Upper lobe of right lung (tissue), 1 donor: ENCODE measurements around the gene PTPRK. TPM values are rescaled to one million over a fixed set of nuclear protein-coding genes. Genes with fewer than 3 reads are reported as not detected.
A peak's percentile ranks its signal among the peaks of the same experiment; 100 is the strongest.

Experiments
- ATAC-seq: fragments of 200-7000 bp; cut with Tn5 transposase; one replicate; pipeline ENCODE4 v1.9.1; 2020; ENCODE audit warnings: mild to moderate bottlenecking, moderate library complexity
- DNase-seq: peaks from one replicate; pipeline ENCODE4 v3.0.0-alpha.2; 2020
- H3K27ac ChIP-seq: fragments of 200-600 bp; one replicate; pipeline ENCODE4 v1.8.0; 2022
- H3K27me3 ChIP-seq: fragments of 200-600 bp; one replicate; pipeline ENCODE4 v1.8.0; 2022; ENCODE audit warnings: mild to moderate bottlenecking
- H3K36me3 ChIP-seq: fragments of 200-600 bp; one replicate; pipeline ENCODE4 v1.8.0; 2022
- H3K4me1 ChIP-seq: fragments of 200-600 bp; one replicate; pipeline ENCODE4 v1.8.0; 2022
- H3K4me3 ChIP-seq: fragments of 200-600 bp; one replicate; pipeline ENCODE4 v1.8.0; 2022; ENCODE audit warnings: mild to moderate bottlenecking
- H3K9me3 ChIP-seq: fragments of 200-600 bp; one replicate; pipeline ENCODE4 v1.8.0; 2022
- CTCF ChIP-seq: fragments of 200-600 bp; IDR thresholded peaks from one replicate; pipeline ENCODE4 v1.8.0; 2022; ENCODE audit warnings: antibody characterized with exemption
- intact Hi-C: fragments of 100-400 bp; cut with DNase I; formaldehyde crosslinking; loops from one replicate; pipeline ENCODE4 v1.11.0; 2022
- total RNA-seq: library from RNA; stranded (reverse); fragmentation: NEBNext Ultra II Directional; extraction: Animal tissue kit (Norgen Biotek cat#: 25700); gene quantifications from one replicate; pipeline ENCODE4 v1.2.1, GENCODE V29; 2021
- donor health status: DM: no; HTN: yes; CAD: no; lungs with severe emphysema.

PTPRK gene
- total RNA-seq, 1 donor from 2014 or later: 64.6 TPM

GRCh38 chr6:128337619-128338018, 182.8 kb downstream of the PTPRK start:
- intact Hi-C loops: no loop called here
- Histone ChIP-seq H3K9me3 (no peaks in the 10 kb centered on the region), H3K27ac (no peak overlapping the region), H3K27me3 (no peaks in the 10 kb centered on the region), H3K36me3 (no peaks in the 10 kb centered on the region), H3K4me1 (no peaks in the 10 kb centered on the region), H3K4me3 (no peak overlapping the region)
- DNase-seq (no peak), ATAC-seq (no peak)
- no peak for TF ChIP-seq CTCF

- H3K27ac ChIP-seq: no peak overlapping the region
- H3K27me3 ChIP-seq: no peaks in the 10 kb centered on the region
- H3K4me1 ChIP-seq: no peaks in the 10 kb centered on the region
- no peak for ATAC-seq
- no peaks in the 10 kb centered on the region for H3K9me3 ChIP-seq
- DNase-seq: no peak
- H3K4me3 ChIP-seq: no peak overlapping the region
- intact Hi-C loops: no loop called here
- no peak for TF ChIP-seq CTCF
- no peaks in the 10 kb centered on the region for H3K36me3 ChIP-seq
Measured at GRCh38 chr6:128336436-128337095, 183.8 kb downstream of the PTPRK start.

- no peak overlapping the region for H3K27ac ChIP-seq
- no peaks in the 10 kb centered on the region for H3K27me3 ChIP-seq
- no peaks in the 10 kb centered on the region for H3K9me3 ChIP-seq
- ATAC-seq (no peak), DNase-seq (no peak)
- no peak for TF ChIP-seq CTCF
- intact Hi-C loops: no loop called here
- H3K4me1 ChIP-seq: no peaks in the 10 kb centered on the region
- H3K36me3 ChIP-seq: no peaks in the 10 kb centered on the region
- no peak overlapping the region for H3K4me3 ChIP-seq
Measured at GRCh38 chr6:128335963-128336362, 184.4 kb downstream of the PTPRK start.

DNA sequence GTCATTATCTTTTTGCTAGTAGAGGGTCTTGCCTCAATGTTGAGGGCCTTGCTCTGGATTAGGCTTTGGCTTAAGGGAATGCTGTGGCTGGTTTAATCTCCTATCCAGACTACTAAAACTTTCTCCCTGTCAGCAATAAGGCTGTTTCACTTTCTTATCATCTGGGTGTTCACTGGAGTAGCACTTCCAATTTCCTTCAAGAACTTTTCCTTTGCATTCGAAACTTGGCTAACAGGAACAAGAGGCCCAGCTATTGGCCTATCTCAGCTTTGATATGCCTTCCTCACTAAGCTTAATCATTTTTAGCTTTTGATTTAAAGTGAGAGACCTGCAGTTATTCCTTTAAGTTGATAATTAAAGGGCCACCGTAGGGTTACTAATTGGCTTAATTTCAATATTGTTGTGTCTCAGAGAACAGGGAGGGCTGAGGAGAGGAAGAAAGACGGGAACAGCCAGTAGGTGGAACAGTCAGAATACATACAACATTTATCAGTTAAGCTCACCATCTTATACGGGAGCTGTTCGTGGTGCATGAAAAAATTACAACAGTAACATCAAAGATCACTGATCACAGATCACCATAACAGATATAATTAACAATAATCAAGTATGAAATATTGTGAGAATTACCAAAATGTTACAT, 186.7 kb downstream of the PTPRK start:
- no peak overlapping the region for H3K27ac ChIP-seq
- H3K4me1 ChIP-seq: no peaks in the 10 kb centered on the region
- no peak overlapping the region for H3K4me3 ChIP-seq
- peak; percentile 41 for ATAC-seq
- intact Hi-C loops: no loop called here
- no peaks in the 10 kb centered on the region for H3K36me3 ChIP-seq
- no peak for DNase-seq
- no peaks in the 10 kb centered on the region for H3K27me3 ChIP-seq
- no peaks in the 10 kb centered on the region for H3K9me3 ChIP-seq
- TF ChIP-seq CTCF: no peak

GRCh38 chr6:128327890-128328289, 192.5 kb downstream of the PTPRK start:
- Histone ChIP-seq H3K4me3 (no peak overlapping the region), H3K27ac (no peak overlapping the region), H3K4me1 (no peaks in the 10 kb centered on the region), H3K27me3 (no peaks in the 10 kb centered on the region), H3K9me3 (no peaks in the 10 kb centered on the region), H3K36me3 (no peaks in the 10 kb centered on the region)
- TF ChIP-seq CTCF: peak; percentile 53
- ATAC-seq (peak; percentile 71), DNase-seq (no peak)
- intact Hi-C loops: no loop called here
